HG03432 (cell line): ENCODE data around the gene PCBP1.
"Not testable (repeated sequence)": the region's sequence is repeated elsewhere in the genome, so short reads cannot be mapped to it uniquely, and the experiment has no call there.

Source experiments
- ATAC-seq: cut with Tn5 transposase; IDR thresholded peaks from one replicate; pipeline ENCODE4 v1.9.1; 2021; ENCODE audit warnings: mild to moderate bottlenecking, moderate library complexity; ENCODE audit not compliant: unreplicated experiment

The PCBP1 gene

GRCh38 chr2:70123051-70123828 is 36.0 kb downstream of the PCBP1 start:
- no peak for ATAC-seq

GRCh38 chr2:70123829-70124116 is 36.5 kb downstream of the PCBP1 start:
- no peak for ATAC-seq

- peak; percentile 35 for ATAC-seq
Measured at GRCh38 chr2:70124983-70125480, 37.8 kb downstream of the PCBP1 start.

GRCh38 chr2:70125498-70125898 is 38.2 kb downstream of the PCBP1 start:
- no peak for ATAC-seq

GRCh38 chr2:70126413-70126812 is 39.1 kb downstream of the PCBP1 start:
- ATAC-seq, result no peak

GRCh38 chr2:70128005-70128404 is 40.7 kb downstream of the PCBP1 start:
- no peak for ATAC-seq

- ATAC-seq, result not testable (repeated sequence)
Measured at GRCh38 chr2:70131344-70132143, 44.3 kb downstream of the PCBP1 start.

- ATAC-seq, result peak; percentile 61
Measured at GRCh38 chr2:70132244-70133126, 45.2 kb downstream of the PCBP1 start.

GRCh38 chr2:70133127-70133452 is 45.8 kb downstream of the PCBP1 start:
- no peak for ATAC-seq

- ATAC-seq, result peak; percentile 26
Measured at GRCh38 chr2:70133491-70134322, 46.4 kb downstream of the PCBP1 start.

- not testable (repeated sequence) for ATAC-seq
Measured at GRCh38 chr2:70134323-70134983, 47.2 kb downstream of the PCBP1 start.
